DND-41 (cell line): ENCODE measurements around the gene BLCAP.

Source experiments
- CTCF ChIP-seq: IDR thresholded peaks from 2 replicates; pipeline ENCODE4 v1.5.1; 2012; ENCODE audit warnings: borderline replicate concordance, low read length, moderate library complexity, mild to moderate bottlenecking; ENCODE audit not compliant: poor library complexity, severe bottlenecking; ENCODE audit errors: extremely low read depth
- EZH2 ChIP-seq: IDR thresholded peaks from 3 replicates; pipeline ENCODE4 v1.6.1; 2012; ENCODE audit warnings: borderline replicate concordance, low read depth, mild to moderate bottlenecking, moderate library complexity, low read length, inconsistent platforms; ENCODE audit not compliant: severe bottlenecking

- TF ChIP-seq EZH2: no peak
- TF ChIP-seq CTCF: no peak
These were observed 13.8 kb downstream of the BLCAP start for GRCh38 chr20:37513779-37514359.
